GM12878 (cell line): Measurements from ENCODE around the gene PRR29. TPM values are rescaled to one million over a fixed set of nuclear protein-coding genes. Genes with fewer than 3 reads are reported as not detected.

Source experiments
- ATAC-seq: fragments of 200-7000 bp; cut with Tn5 transposase; 3 replicates; pipeline ENCODE4 v1.9.1; 2020; ENCODE audit warnings: mild to moderate bottlenecking, moderate library complexity
- BruUV-seq: library from RNA; stranded (reverse); fragments of 400-500 nt; replicated peaks from 2 replicates; lab custom pipeline; 2021; lab: Mats Ljungman, UMichigan
- CTCF ChIA-PET: fragments of 300-600 bp; sonication (Branson Sonifier 250); formaldehyde crosslinking; extraction: SDS; loops from one replicate; lab custom pipeline; 2021; ENCODE audit warnings: inconsistent platforms; lab: Yijun Ruan, JAX
- POLR2A ChIA-PET: fragments of 350-600 bp; formaldehyde crosslinking; extraction: SDS; loops from one replicate; lab custom pipeline; 2021; ENCODE audit warnings: inconsistent platforms; lab: Charles Lee
- RAD21 ChIA-PET: fragments of 300-600 bp; sonication (Branson Sonifier 250); formaldehyde crosslinking; loops from one replicate; lab custom pipeline; 2023; ENCODE audit warnings: antibody characterized with exemption; ENCODE audit not compliant: unreplicated experiment; lab: Charles Lee
- SMC1A ChIA-PET: fragments of 300-600 bp; sonication (Branson Sonifier 250); formaldehyde crosslinking; loops from one replicate; lab custom pipeline; 2023; ENCODE audit not compliant: unreplicated experiment, uncharacterized antibody; lab: Charles Lee
- DNase-seq: peaks from one replicate; pipeline ENCODE4 v3.0.0-alpha.2; 2011; ENCODE audit warnings: low read depth, low spot score
- FAIRE-seq: peaks from 3 replicates; lab custom pipeline; 2011; peaks lifted over from hg19 to GRCh38; lab: Jason Lieb, UNC
- H2AFZ ChIP-seq: 2 replicates; pipeline ENCODE4 v1.6.0; 2011; ENCODE audit warnings: low read depth, low read length, control low read depth; ENCODE audit not compliant: control insufficient read depth
- H3K27ac ChIP-seq: 2 replicates; pipeline ENCODE4 v1.5.1; 2011; ENCODE audit warnings: control low read depth; ENCODE audit not compliant: control insufficient read depth, insufficient read depth
- H3K27me3 ChIP-seq, 2 experiments: replicated peaks in 1 of 2; 2 replicates each; pipeline versions ENCODE4 v1.6.0 to v1.6.1; 2011; ENCODE audit warnings: low read length in 1 of 2; ENCODE audit not compliant: control insufficient read depth in 2 of 2, insufficient read depth in 2 of 2
- H3K36me3 ChIP-seq, 2 experiments: 2 replicates each; pipeline ENCODE4 v1.5.1; 2011; ENCODE audit warnings: low read length in 1 of 2; ENCODE audit not compliant: control insufficient read depth in 2 of 2, insufficient read depth in 2 of 2
- H3K4me1 ChIP-seq: 2 replicates; pipeline ENCODE4 v1.6.1; 2011; ENCODE audit warnings: mild to moderate bottlenecking, low read length, moderate library complexity, mixed read lengths; ENCODE audit not compliant: control insufficient read depth, insufficient read depth
- H3K4me2 ChIP-seq: 2 replicates; pipeline ENCODE4 v1.6.0; 2011; ENCODE audit warnings: control low read depth; ENCODE audit not compliant: control insufficient read depth, insufficient read depth
- H3K4me3 ChIP-seq: fragments of 200-600 bp; sonication (generic); 2 replicates; pipeline ENCODE4 v1.5.1; 2016
- H3K79me2 ChIP-seq: 2 replicates; pipeline ENCODE4 v1.6.0; 2011; ENCODE audit warnings: low read length; ENCODE audit not compliant: control insufficient read depth, insufficient read depth
- H3K9ac ChIP-seq: 2 replicates; pipeline ENCODE4 v1.8.0; 2011; ENCODE audit warnings: low read length, control low read depth, mixed read lengths; ENCODE audit not compliant: control insufficient read depth, insufficient read depth
- H3K9me3 ChIP-seq: replicated peaks from 3 replicates; pipeline ENCODE4 v1.5.1; 2011; ENCODE audit warnings: mild to moderate bottlenecking, low read length; ENCODE audit not compliant: control insufficient read depth, insufficient read depth
- H4K20me1 ChIP-seq: 2 replicates; pipeline ENCODE4 v1.6.0; 2011; ENCODE audit not compliant: control insufficient read depth, insufficient read depth
- BCL11A ChIP-seq: IDR thresholded peaks from 2 replicates; pipeline ENCODE4 v1.6.1; 2011; ENCODE audit warnings: low read depth, low read length
- BMI1 ChIP-seq: fragments of 450-650 bp; IDR thresholded peaks from 2 replicates; pipeline ENCODE4 v1.6.1; 2016; ENCODE audit warnings: mild to moderate bottlenecking, moderate library complexity, borderline replicate concordance
- CHD4 ChIP-seq: fragments of 200-600 bp; sonication (generic); IDR thresholded peaks from 2 replicates; pipeline ENCODE4 v1.6.1; 2016; ENCODE audit warnings: mild to moderate bottlenecking
- E2F8 ChIP-seq: fragments of 450-650 bp; IDR thresholded peaks from 2 replicates; pipeline ENCODE4 v1.6.1; 2018; ENCODE audit warnings: mild to moderate bottlenecking, low read depth, moderate library complexity; ENCODE audit not compliant: partially characterized antibody
- NFYB ChIP-seq: IDR thresholded peaks from 2 replicates; pipeline ENCODE4 v1.6.1; 2011; ENCODE audit warnings: low read depth, mild to moderate bottlenecking, low read length, improper control_type of control experiment, moderate library complexity; ENCODE audit not compliant: insufficient read depth
- RELA ChIP-seq: fragments of 450-650 bp; IDR thresholded peaks from 2 replicates; pipeline ENCODE4 v1.8.0; 2014; ENCODE audit warnings: borderline replicate concordance; ENCODE audit not compliant: partially characterized antibody
- WGBS: methylation state at CpG from one replicate; pipeline ENCODE4 v1.1.6; 2016; ENCODE audit warnings: low lambda C conversion rate; ENCODE audit not compliant: insufficient replicate concordance, insufficient coverage; ENCODE audit errors: missing lambda C conversion rate; 5-methylcytosine and 5-hydroxymethylcytosine counted together
- in situ Hi-C: fragments of 300-500 bp; cut with MboI; formaldehyde crosslinking; loops from 9 replicates; pipeline ENCODE4 v1.14.3; 2018; ENCODE audit warnings: mixed read lengths
- intact Hi-C: fragments of 100-400 bp; cut with micrococcal nuclease; formaldehyde crosslinking; loops from one replicate; pipeline ENCODE4 v1.14.2; 2022; ENCODE audit not compliant: unreplicated experiment
- polyA plus RNA-seq, 11 experiments: library from polyadenylated mRNA; depleted of rRNA in 4 of 11; unstranded in 6 of 11; stranded (reverse) in 5 of 11; fragments of >200 nt; fragmentation: Nextera tagmentation in 4 of 11; fragmentation: Illumina TruSeq in 1 of 11; extraction: Ambion mirVana in 4 of 11; extraction: Trizol in 1 of 11; gene quantifications; 1 replicate in 1 of 11; 2 replicates in 10 of 11; pipeline versions ENCODE4 v1.2.1 to v1.2.3, GENCODE V29; 2011 to 2016; ENCODE audit warnings: inconsistent platforms in 2 of 11, missing spikeins in 2 of 11, low read depth in 1 of 11
- total RNA-seq, 4 experiments: library from RNA; depleted of rRNA in 3 of 4; stranded (reverse); fragments of >200 nt in 3 of 4; fragmentation: Illumina TruSeq in 1 of 4; extraction: Trizol in 1 of 4; gene quantifications; 2 replicates each; pipeline versions ENCODE4 v1.2.1 to v1.2.3, GENCODE V29; 2013 to 2021
- TF ChIP-seq, protein P1 (sequence below): fragments of 450-650 bp; IDR thresholded peaks from 2 replicates; pipeline ENCODE4 v1.6.1; 2017; ENCODE audit warnings: mild to moderate bottlenecking, moderate library complexity

PRR29 gene
- total and polyA plus RNA-seq, 10 of the 15 experiments (the other 5 are each of a cell fraction or from before 2014, with no cell fraction given) = 0.01 to 2.4 (median 0.18) TPM; not detected in 3

DNA sequence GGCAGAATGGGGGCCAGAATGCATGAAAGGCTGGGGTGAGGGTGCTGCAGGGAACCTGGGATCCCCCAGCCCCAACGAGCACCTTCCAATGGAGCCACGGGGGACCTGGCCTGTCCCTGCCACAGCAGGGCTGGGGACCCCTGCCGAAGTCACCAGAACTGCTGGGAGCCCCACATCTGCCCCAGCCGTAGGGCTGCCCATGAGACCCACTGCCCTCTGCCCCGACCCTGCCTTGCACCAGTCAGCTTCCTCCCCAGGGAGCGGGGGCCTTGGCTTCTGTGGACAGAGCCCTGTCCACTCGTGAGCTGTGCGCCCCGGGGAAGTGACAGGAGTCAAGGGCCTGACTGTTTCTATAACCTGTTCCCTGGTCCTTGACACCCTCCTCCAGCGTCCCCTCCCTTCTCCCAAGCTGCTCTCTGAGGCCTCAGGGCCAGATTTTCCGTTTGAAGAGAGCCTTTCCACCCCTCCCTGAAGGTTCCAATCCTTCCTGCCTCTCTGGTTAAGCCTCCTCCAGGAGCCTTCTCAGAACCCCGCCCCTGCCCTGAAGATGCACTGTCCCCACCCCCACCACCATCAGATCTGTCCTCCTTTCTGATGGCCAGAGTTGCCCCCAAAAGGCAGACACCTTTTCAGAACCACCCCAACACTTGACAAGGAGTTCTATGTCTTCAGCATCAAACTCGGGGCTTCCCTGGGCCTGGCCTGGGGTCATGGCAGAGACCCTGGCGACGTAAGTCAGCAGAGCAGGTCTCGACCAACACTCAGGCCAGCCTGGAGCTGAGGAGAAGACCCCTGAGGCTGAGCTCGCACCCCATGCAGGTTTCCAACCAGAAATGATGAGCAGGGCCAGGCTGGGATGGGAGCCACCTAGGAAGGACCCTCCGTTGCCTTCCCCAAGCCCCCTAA, 10.7 kb upstream of the PRR29 start:
- 27% methylated on average over 17 of the region's 18 CpGs for WGBS
- H3K27ac ChIP-seq = no peak overlapping the region
- intact Hi-C loops = no loop called here
- H3K9ac ChIP-seq = no peak overlapping the region
- ChIA-PET CTCF (interaction anchor here (1.4 to 4.4 kb wide), 4 partner anchors 38 to 68 kb away, joined by 3 to 28 read pairs (median 6); partner anchors contain the start of gene GH1), SMC1A (interaction anchor here (0.6 to 2.0 kb wide), 6 partner anchors 18 to 77 kb away, joined by 3 to 7 read pairs (median 4); partner anchors contain the start of gene CSHL1), POLR2A (interaction anchor here (0.6 kb wide), 1 partner anchor 68 kb away, joined by 3 read pairs; no protein-coding TSS in a partner anchor), RAD21 (interaction anchor here (1.0 to 1.4 kb wide), 3 partner anchors 33 to 76 kb away, joined by 3 to 4 read pairs (median 4); partner anchors contain the start of gene CSHL1)
- no peak for FAIRE-seq
- in situ Hi-C loops = no loop called here
- H3K4me3 ChIP-seq = no peak overlapping the region
- no peak for ATAC-seq
- no peak overlapping the region for H2AFZ ChIP-seq
- H3K9me3 ChIP-seq = no peaks in the 10 kb centered on the region; the same call in 2 of the 3 replicates
- H3K4me2 ChIP-seq = no peak overlapping the region
- DNase-seq = no peak
- no peak for TF ChIP-seq CHD4
- H4K20me1 ChIP-seq = no peaks in the 10 kb centered on the region
- H3K79me2 ChIP-seq = no peaks in the 10 kb centered on the region
- H3K27me3 ChIP-seq = no peaks in the 10 kb centered on the region; a peak in 3 of 4 replicates
- H3K4me1 ChIP-seq = no peaks in the 10 kb centered on the region
- no peaks in the 10 kb centered on the region for H3K36me3 ChIP-seq
- BruUV-seq = no TSS peak

GRCh38 chr17:63988127-63988478, 10.0 kb upstream of the PRR29 start:
- Histone ChIP-seq H3K36me3 (no peaks in the 10 kb centered on the region), H4K20me1 (no peaks in the 10 kb centered on the region), H3K79me2 (no peaks in the 10 kb centered on the region), H3K9ac (no peak overlapping the region), H3K4me3 (no peak overlapping the region), H3K4me1 (no peaks in the 10 kb centered on the region), H3K27me3 (no peaks in the 10 kb centered on the region; a peak in 3 of 4 replicates), H3K27ac (no peak overlapping the region), H3K9me3 (no peaks in the 10 kb centered on the region; the same call in 2 of the 3 replicates), H2AFZ (no peak overlapping the region), H3K4me2 (no peak overlapping the region)
- POLR2A ChIA-PET = interaction anchor here (0.6 kb wide), 1 partner anchor 69 kb away, joined by 3 read pairs; no protein-coding TSS in a partner anchor
- BruUV-seq = no TSS peak
- 50% methylated on average over 5 of the region's 5 CpGs for WGBS
- no peak for FAIRE-seq
- CTCF ChIA-PET = interaction anchor here (0.6 to 4.4 kb wide), 6 partner anchors 37 to 86 kb away, joined by 3 to 28 read pairs (median 4); partner anchors contain the start of gene GH1
- ATAC-seq = no peak
- intact Hi-C loops = no loop called here
- no peak for DNase-seq
- RAD21 ChIA-PET = interaction anchor here (1.4 kb wide), 1 partner anchor 76 kb away, joined by 4 read pairs; the partner anchor contains the start of gene CSHL1
- SMC1A ChIA-PET = interaction anchor here (0.6 to 1.9 kb wide), 4 partner anchors 19 to 68 kb away, joined by 3 to 7 read pairs (median 5); no protein-coding TSS in a partner anchor
- in situ Hi-C loops = no loop called here
- TF ChIP-seq, protein P1, sequence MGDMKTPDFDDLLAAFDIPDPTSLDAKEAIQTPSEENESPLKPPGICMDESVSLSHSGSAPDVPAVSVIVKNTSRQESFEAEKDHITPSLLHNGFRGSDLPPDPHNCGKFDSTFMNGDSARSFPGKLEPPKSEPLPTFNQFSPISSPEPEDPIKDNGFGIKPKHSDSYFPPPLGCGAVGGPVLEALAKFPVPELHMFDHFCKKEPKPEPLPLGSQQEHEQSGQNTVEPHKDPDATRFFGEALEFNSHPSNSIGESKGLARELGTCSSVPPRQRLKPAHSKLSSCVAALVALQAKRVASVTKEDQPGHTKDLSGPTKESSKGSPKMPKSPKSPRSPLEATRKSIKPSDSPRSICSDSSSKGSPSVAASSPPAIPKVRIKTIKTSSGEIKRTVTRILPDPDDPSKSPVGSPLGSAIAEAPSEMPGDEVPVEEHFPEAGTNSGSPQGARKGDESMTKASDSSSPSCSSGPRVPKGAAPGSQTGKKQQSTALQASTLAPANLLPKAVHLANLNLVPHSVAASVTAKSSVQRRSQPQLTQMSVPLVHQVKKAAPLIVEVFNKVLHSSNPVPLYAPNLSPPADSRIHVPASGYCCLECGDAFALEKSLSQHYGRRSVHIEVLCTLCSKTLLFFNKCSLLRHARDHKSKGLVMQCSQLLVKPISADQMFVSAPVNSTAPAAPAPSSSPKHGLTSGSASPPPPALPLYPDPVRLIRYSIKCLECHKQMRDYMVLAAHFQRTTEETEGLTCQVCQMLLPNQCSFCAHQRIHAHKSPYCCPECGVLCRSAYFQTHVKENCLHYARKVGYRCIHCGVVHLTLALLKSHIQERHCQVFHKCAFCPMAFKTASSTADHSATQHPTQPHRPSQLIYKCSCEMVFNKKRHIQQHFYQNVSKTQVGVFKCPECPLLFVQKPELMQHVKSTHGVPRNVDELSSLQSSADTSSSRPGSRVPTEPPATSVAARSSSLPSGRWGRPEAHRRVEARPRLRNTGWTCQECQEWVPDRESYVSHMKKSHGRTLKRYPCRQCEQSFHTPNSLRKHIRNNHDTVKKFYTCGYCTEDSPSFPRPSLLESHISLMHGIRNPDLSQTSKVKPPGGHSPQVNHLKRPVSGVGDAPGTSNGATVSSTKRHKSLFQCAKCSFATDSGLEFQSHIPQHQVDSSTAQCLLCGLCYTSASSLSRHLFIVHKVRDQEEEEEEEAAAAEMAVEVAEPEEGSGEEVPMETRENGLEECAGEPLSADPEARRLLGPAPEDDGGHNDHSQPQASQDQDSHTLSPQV = no peak
- TF ChIP-seq BMI1 (no peak), NFYB (no peak), E2F8 (no peak), RELA (no peak), BCL11A (no peak)
